K562 (cell line): Measurements from ENCODE around the gene AMBP.

Source experiments
- FOXM1 ChIP-seq, 2 experiments: fragments of 450-650 bp in 1 of 2; sonication (generic) in 1 of 2; formaldehyde crosslinking in 1 of 2; IDR thresholded peaks; 2 replicates each; pipeline versions ENCODE4 v1.6.1 to v1.9.0; 2017 to 2022; ENCODE audit warnings: low read depth in 2 of 2, mild to moderate bottlenecking in 2 of 2, missing genetic modification reagents in 1 of 2, moderate library complexity in 1 of 2
- HEY1 ChIP-seq: fragments of 250-450 bp; sonication (Bioruptor Pico); IDR thresholded peaks from 2 replicates; pipeline ENCODE4 v1.5.0; 2020; ENCODE audit warnings: mild to moderate bottlenecking, moderate library complexity, borderline replicate concordance
- KDM1A ChIP-seq, 2 experiments: fragments of 450-650 bp; IDR thresholded peaks; 2 replicates each; pipeline ENCODE4 v1.6.1; 2016; ENCODE audit warnings: mild to moderate bottlenecking in 2 of 2
- MEF2D ChIP-seq: conservative IDR thresholded peaks from 2 replicates; pipeline ENCODE4 v1.6.1; 2016; ENCODE audit warnings: low read depth, missing genetic modification characterization, missing compliant biosample characterization
- MTA2 ChIP-seq: fragments of 450-650 bp; IDR thresholded peaks from 2 replicates; pipeline ENCODE4 v1.6.1; 2016; ENCODE audit warnings: low read depth
- MXI1 ChIP-seq: IDR thresholded peaks from 2 replicates; pipeline ENCODE4 v1.6.1; 2011; ENCODE audit warnings: low read depth, mild to moderate bottlenecking, improper control_type of control experiment, low read length
- RBM25 ChIP-seq: fragments of 200-400 bp; formaldehyde crosslinking; IDR thresholded peaks from 2 replicates; pipeline ENCODE4 v1.6.1; 2018; ENCODE audit warnings: low read length, low read depth, moderate library complexity; ENCODE audit not compliant: severe bottlenecking
- SP1 ChIP-seq: sonication (generic); formaldehyde crosslinking; IDR thresholded peaks from 2 replicates; pipeline ENCODE4 v1.8.1; 2022; ENCODE audit warnings: mild to moderate bottlenecking, missing genetic modification reagents
- THAP12 ChIP-seq: fragments of 250-450 bp; sonication (Bioruptor Pico); IDR thresholded peaks from 2 replicates; pipeline ENCODE4 v1.9.0; 2021; ENCODE audit warnings: mild to moderate bottlenecking, inconsistent platforms
- ZNF165 ChIP-seq: fragments of 250-450 bp; sonication (Bioruptor Pico); IDR thresholded peaks from 2 replicates; pipeline ENCODE4 v1.4.0; 2020; ENCODE audit warnings: borderline replicate concordance
- ZNF76 ChIP-seq: fragments of 250-450 bp; sonication (Bioruptor Pico); IDR thresholded peaks from 2 replicates; pipeline ENCODE4 v1.4.0; 2020; ENCODE audit warnings: mild to moderate bottlenecking, moderate library complexity, borderline replicate concordance
- TF ChIP-seq, protein P1 (sequence below), 2 experiments: fragments of 450-650 bp in 1 of 2; sonication (generic) in 1 of 2; formaldehyde crosslinking in 1 of 2; IDR thresholded peaks in 1 of 2; conservative IDR thresholded peaks in 1 of 2; 2 replicates each; pipeline versions ENCODE4 v1.6.1 to v1.8.1; 2016 to 2023; ENCODE audit warnings: mild to moderate bottlenecking in 2 of 2, moderate library complexity in 2 of 2, inconsistent platforms in 1 of 2, missing genetic modification reagents in 1 of 2
- TF ChIP-seq, protein P2 (sequence below): fragments of 250-450 bp; sonication (Bioruptor Pico); IDR thresholded peaks from 2 replicates; pipeline ENCODE4 v1.5.0; 2022; ENCODE audit warnings: mild to moderate bottlenecking

DNA sequence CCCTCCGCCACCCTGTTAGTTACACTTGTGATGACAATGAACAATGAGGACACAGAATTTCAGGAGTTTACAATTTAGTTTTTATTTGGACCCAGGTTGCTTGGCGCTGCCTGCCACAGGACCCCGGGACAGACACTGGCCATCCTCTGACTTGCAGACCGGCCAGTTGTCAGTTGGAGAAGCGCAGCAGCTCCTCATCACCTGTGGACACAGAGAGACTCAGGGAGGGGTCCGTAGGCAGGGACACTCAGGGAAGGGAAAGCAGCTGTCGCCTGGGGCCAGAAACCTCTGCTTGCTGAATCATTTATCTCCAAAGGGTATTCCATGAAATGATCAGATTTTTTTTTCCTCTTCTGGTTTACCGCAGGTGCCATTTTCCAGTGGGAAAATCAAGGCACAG lies 18.0 kb downstream of the AMBP start:
- TF ChIP-seq ZNF165 (no peak), ZNF76 (no peak), HEY1 (CRISPR knock-in tag) (no peak), SP1 (CRISPR knock-in tag) (no peak), MEF2D (no peak), MTA2 (no peak), RBM25 (no peak), THAP12 (CRISPR knock-in tag) (no peak), FOXM1 (IDR thresholded peaks at IDR 0.05; ENCODE audit: low read depth) (no peak), FOXM1 (CRISPR knock-in tag; IDR thresholded peaks at IDR 0.05; ENCODE audit: low read depth) (no peak), MXI1 (no peak), KDM1A (IDR thresholded peaks at IDR 0.05) (no peak)
- TF ChIP-seq, protein P1, sequence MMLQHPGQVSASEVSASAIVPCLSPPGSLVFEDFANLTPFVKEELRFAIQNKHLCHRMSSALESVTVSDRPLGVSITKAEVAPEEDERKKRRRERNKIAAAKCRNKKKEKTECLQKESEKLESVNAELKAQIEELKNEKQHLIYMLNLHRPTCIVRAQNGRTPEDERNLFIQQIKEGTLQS (IDR thresholded peaks at IDR 0.05) = no peak
- TF ChIP-seq, protein P1 (CRISPR knock-in tag; conservative IDR thresholded peaks at IDR 0.05) = no peak
- TF ChIP-seq, protein P2, sequence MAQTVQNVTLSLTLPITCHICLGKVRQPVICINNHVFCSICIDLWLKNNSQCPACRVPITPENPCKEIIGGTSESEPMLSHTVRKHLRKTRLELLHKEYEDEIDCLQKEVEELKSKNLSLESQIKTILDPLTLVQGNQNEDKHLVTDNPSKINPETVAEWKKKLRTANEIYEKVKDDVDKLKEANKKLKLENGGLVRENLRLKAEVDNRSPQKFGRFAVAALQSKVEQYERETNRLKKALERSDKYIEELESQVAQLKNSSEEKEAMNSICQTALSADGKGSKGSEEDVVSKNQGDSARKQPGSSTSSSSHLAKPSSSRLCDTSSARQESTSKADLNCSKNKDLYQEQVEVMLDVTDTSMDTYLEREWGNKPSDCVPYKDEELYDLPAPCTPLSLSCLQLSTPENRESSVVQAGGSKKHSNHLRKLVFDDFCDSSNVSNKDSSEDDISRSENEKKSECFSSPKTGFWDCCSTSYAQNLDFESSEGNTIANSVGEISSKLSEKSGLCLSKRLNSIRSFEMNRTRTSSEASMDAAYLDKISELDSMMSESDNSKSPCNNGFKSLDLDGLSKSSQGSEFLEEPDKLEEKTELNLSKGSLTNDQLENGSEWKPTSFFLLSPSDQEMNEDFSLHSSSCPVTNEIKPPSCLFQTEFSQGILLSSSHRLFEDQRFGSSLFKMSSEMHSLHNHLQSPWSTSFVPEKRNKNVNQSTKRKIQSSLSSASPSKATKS (CRISPR knock-in tag) = no peak
